Measurements from ENCODE around the gene RFX1. TPM values are rescaled to one million over a fixed set of nuclear protein-coding genes. Genes with fewer than 3 reads are reported as not detected.

Gene RFX1
- total RNA-seq, 1 donor from 2014 or later: 4.2 TPM

DNA sequence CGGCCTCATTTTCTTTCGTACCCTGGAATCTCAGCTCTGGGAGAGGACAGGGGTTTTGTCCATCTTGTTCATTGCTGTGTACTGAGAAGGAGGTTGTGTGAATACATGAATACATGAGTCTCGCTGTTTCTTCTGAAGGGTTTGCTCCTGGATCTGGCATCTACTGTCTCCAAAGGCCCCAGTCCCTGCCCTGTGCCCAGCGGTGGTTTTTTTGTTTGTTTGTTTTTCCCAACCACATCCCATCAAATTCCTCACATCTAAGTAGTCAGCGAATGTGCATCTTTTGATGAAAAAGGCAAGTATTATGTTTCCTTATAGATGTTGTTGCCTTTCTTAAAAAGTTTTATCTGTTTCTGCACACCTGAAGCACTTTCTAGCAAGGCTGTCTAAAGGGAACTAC, 41.3 kb downstream of the RFX1 start:
- no peak overlapping the region for H3K4me3 ChIP-seq (ENCODE audit: low read depth, low read length)
- DNase-seq (ENCODE audit: low read depth): no peak
- TF ChIP-seq, protein P1, sequence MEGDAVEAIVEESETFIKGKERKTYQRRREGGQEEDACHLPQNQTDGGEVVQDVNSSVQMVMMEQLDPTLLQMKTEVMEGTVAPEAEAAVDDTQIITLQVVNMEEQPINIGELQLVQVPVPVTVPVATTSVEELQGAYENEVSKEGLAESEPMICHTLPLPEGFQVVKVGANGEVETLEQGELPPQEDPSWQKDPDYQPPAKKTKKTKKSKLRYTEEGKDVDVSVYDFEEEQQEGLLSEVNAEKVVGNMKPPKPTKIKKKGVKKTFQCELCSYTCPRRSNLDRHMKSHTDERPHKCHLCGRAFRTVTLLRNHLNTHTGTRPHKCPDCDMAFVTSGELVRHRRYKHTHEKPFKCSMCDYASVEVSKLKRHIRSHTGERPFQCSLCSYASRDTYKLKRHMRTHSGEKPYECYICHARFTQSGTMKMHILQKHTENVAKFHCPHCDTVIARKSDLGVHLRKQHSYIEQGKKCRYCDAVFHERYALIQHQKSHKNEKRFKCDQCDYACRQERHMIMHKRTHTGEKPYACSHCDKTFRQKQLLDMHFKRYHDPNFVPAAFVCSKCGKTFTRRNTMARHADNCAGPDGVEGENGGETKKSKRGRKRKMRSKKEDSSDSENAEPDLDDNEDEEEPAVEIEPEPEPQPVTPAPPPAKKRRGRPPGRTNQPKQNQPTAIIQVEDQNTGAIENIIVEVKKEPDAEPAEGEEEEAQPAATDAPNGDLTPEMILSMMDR (conservative IDR thresholded peaks at IDR 0.05; ENCODE audit: low read depth, low read length): no peak

DNA sequence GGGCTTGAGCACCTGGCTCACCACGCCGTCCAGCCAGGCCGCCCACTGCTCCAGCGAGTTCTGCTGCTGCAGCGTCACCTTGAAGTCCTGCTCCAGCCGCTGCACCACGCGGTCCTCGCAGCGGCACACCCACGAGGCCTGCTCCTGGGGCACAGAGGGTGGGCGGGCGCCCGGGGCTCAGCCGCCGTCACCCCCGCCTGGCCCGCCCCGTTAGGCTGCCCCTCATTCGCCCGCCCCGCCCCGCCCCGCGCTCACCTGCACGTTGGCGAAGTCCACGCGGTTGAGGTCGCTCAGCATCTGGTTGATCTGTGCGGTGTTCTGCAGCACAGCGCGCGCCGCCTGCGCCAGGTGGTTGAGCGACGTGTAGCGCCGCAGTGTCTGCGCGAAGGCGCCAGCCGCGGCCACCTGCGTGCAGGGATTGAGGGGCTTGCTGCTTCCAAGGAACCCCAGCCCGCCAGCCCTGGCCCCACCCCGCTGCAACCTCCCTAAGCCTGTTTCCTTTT, 42.5 kb downstream of the RFX1 start:
- DNase-seq (ENCODE audit: low read depth): no peak
- TF ChIP-seq, protein P1 (conservative IDR thresholded peaks at IDR 0.05; ENCODE audit: low read depth, low read length): no peak
- H3K4me3 ChIP-seq (ENCODE audit: low read depth, low read length): no peak overlapping the region

DNA sequence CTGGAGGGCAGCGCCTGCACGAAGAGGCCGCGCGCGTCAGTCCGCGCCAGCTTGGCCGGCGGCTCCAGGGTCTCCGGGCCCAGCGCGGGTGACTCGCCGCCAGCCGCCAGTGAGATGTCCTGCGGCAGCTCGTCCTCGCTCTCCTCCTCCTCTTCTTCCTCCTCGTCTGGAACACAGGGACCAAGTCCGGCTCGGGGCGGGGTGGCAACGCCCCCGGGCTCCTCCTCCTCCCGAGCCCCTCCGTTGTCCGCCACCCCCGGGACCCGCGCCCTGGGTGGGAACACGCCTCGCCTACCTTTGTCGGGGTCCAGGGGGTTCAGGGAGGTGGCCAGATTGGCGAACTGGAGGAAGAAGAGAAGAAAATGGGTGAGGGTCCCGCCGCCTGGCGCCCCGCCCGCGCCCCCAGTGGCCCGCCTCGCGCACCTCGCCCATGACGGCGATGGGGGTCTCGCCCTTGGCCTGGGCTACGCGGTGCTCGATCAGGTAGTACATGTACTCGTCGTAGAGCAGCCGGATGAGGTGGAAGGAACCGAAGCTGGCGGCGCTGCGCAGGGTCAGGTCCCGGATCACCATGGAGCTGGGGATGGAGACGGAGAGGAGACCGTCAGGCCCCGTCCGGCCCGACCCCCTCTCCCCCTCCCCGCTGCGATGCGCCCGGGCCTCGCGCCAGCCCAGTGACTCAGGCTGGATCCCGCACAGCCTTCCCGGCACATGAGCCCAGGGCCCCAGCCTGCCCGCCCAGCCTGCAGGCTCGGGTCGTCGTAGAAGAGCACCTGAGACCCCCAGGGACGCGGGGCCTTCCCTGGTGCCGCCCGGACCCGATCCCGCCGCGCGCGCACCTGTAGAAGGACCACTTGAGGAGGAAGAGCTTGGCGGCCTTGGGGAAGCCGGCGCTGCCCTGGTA, 43.2 kb downstream of the RFX1 start:
- TF ChIP-seq, protein P1 (conservative IDR thresholded peaks at IDR 0.05; ENCODE audit: low read depth, low read length): no peak
- no peak for DNase-seq (ENCODE audit: low read depth)
- H3K4me3 ChIP-seq (ENCODE audit: low read depth, low read length): no peak overlapping the region

DNA sequence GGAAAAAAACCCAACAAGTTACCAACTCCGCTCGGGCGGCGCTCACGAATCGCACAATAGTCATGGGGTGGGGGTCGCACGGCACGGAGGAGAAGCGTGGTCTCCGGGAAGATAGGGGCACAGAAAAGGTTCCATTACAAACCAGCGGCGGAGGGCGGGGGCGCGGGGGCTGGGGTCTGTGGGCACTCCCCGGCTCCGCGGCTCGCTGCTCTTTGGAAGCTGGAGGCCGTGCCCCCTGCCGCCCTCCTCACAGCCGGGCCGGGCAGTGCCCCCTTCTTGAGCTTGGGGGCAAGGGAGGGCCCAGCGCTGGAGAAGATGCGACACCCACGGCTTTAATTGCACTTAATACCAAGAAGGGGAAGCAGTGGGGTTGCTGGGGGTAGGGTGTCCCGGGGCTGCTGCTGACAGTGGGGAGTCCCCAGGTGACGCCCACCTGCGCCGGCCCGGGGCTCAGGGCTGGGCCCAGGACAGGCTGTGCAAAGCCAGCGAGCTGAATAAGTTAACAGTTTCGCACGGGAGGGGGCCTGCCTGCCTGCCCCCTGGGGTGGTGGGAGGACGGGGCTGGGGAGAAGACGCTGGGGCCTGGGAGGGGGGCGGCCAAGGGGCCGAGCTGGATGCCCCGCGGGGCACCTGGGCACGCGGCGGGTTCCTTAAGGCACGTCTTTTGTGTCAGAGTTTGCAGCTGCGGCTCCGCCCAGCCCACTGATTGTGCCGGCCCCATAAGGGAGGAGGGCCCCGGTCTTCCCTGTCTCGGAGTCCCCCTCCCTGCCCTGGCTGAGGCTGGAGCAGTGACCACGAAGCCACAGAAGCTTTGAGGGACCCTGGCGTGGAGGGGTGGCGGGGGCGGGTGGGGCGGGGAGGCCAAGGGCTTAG, 44.1 kb downstream of the RFX1 start:
- DNase-seq (ENCODE audit: low read depth): no peak
- TF ChIP-seq, protein P1 (conservative IDR thresholded peaks at IDR 0.05; ENCODE audit: low read depth, low read length): no peak
- H3K4me3 ChIP-seq (ENCODE audit: low read depth, low read length): no peak overlapping the region

DNA sequence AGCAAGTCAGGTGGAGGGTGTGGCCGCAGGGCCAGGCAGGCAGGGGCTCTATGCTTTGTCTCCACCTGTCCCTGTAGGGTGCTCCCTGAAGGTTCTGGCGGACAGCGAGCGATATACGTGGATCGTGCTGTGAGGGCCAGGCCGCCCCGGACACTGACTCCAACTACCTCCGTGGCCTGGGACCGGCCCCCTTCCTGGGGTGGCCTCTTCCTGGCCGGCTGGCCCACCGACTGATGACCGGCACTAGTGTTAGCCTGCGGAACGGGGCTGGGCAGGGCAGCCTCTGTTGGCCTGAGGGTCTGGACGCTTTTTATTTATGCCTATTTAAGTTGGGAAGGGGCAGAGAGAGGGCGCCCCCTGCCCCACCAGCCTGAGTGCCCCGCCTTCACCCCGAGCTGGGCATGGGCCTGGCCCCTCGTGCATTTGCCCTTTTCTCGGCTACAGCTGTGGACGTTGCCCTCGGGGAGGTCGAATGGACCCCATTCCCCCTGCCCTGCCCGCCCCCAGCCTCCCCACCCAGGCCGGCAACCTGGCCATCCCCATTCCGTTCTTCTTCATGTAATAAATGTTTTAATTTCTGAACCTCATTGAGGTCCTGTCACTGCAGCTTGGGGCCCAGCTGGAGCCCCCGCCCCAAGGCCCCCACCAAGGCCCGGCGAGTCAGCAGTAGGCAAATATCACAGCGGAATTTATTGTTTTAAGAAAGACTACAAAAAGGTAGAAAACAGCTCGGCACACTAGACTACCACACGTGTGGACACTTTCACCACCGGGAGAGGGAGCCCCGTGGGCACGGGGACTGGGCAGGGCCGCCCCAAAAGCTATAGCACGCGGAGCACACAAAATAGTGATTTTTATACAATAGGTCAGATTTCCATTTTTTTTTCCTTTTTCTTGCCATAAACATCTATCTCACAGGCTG, 45.0 kb downstream of the RFX1 start:
- TF ChIP-seq, protein P1 (conservative IDR thresholded peaks at IDR 0.05; ENCODE audit: low read depth, low read length): no peak
- H3K4me3 ChIP-seq (ENCODE audit: low read depth, low read length): no peak overlapping the region
- DNase-seq (ENCODE audit: low read depth): no peak

Measured in epithelial cell of proximal tubule (primary cell).